LNCAP (cell line): ENCODE results near the gene AFF4.

Source experiments
- TF ChIP-seq, protein P1 (sequence below): fragments of 450-650 bp; IDR thresholded peaks from 2 replicates; pipeline ENCODE4 v1.5.1; 2017; ENCODE audit warnings: mild to moderate bottlenecking

The AFF4 gene, protein sequence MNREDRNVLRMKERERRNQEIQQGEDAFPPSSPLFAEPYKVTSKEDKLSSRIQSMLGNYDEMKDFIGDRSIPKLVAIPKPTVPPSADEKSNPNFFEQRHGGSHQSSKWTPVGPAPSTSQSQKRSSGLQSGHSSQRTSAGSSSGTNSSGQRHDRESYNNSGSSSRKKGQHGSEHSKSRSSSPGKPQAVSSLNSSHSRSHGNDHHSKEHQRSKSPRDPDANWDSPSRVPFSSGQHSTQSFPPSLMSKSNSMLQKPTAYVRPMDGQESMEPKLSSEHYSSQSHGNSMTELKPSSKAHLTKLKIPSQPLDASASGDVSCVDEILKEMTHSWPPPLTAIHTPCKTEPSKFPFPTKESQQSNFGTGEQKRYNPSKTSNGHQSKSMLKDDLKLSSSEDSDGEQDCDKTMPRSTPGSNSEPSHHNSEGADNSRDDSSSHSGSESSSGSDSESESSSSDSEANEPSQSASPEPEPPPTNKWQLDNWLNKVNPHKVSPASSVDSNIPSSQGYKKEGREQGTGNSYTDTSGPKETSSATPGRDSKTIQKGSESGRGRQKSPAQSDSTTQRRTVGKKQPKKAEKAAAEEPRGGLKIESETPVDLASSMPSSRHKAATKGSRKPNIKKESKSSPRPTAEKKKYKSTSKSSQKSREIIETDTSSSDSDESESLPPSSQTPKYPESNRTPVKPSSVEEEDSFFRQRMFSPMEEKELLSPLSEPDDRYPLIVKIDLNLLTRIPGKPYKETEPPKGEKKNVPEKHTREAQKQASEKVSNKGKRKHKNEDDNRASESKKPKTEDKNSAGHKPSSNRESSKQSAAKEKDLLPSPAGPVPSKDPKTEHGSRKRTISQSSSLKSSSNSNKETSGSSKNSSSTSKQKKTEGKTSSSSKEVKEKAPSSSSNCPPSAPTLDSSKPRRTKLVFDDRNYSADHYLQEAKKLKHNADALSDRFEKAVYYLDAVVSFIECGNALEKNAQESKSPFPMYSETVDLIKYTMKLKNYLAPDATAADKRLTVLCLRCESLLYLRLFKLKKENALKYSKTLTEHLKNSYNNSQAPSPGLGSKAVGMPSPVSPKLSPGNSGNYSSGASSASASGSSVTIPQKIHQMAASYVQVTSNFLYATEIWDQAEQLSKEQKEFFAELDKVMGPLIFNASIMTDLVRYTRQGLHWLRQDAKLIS

DNA sequence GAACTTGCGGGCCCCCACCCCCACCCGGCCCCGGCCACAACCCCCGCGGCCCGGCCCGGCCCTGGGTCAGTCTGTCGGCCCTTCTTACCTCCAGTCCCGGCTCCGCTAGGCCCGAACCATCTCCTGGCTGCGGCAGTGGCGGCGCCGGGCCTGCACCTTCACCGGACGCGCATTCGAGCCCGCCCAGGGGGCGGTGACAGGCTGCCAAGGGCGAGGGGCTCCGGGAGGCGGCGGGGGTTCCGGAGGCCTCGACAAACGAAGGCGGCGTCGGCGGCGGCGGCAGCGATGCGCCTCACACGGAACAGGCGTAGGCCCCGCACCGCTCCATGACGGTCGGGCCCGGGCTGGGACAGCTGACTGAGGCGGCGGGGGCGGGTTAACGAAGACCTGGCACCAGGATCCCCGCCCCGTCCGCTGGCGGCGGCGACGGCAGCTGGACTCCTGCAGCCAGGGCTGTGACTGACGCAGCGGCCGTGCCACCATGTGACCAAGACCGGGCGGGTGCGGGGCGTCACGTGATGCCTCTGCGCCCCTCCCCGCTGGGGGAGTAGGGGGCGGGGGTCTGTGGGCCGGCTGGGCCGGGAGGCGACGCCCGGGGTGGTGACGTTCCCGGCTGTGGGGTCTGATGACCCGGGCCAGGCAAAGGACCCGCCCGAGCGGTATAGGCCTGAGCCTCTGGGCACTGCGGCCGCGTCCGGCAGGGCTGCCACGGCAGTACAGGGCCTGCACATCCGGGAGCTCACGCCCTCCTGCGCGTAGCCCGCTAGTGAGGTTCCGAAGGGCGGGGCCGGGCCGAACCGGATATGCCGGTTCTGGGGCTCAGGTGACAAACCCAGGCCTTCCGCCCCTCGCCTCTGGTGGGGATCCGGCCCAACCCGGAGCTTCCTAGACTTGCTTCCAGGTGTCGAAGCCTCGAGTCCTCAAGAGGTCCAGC, at the start of gene AFF4:
Gene AFF4, minus strand, starts transcription at position 464 of the 934 bp plus-strand sequence. CDS start 26,445 bp downstream, outside the sequence.
- TF ChIP-seq, protein P1, sequence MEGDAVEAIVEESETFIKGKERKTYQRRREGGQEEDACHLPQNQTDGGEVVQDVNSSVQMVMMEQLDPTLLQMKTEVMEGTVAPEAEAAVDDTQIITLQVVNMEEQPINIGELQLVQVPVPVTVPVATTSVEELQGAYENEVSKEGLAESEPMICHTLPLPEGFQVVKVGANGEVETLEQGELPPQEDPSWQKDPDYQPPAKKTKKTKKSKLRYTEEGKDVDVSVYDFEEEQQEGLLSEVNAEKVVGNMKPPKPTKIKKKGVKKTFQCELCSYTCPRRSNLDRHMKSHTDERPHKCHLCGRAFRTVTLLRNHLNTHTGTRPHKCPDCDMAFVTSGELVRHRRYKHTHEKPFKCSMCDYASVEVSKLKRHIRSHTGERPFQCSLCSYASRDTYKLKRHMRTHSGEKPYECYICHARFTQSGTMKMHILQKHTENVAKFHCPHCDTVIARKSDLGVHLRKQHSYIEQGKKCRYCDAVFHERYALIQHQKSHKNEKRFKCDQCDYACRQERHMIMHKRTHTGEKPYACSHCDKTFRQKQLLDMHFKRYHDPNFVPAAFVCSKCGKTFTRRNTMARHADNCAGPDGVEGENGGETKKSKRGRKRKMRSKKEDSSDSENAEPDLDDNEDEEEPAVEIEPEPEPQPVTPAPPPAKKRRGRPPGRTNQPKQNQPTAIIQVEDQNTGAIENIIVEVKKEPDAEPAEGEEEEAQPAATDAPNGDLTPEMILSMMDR, result no peak

DNA sequence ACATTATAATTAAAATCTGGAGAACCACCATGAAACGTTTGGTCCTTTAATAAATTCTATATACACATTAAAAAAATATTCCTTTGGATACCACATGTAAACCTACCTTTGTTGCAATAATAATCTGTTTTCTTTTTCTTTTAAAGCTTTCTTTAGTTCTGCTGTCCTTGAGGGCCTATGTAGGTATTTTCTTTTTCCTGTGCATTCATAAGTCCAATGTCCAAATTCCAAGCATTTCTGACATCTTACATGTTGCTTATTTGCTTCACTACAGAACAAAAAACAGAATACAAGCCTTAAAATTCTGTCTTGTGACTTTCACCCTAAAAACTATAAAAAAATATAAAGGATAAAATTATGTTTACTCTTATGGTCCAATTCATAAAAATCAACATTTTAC, 43.2 kb upstream of the AFF4 start:
- TF ChIP-seq, protein P1, result no peak

DNA sequence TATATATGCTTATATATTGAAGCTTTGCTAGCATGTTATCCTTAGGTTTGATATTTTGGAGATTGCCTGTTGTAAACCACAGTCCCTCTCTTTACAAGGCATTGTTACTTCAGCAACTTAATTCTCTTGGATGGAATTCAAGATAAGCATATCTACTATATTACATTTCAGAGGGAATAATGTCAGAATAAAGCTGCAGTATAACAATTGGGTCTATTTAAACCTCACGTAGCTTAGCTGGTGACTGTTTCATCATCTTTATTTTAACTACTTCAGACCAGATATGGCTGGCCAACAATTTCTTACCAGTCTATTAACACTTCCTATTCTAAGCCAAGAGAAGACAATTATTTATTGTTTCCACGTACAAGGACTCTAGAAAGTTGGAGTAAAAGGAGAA, 35.8 kb upstream of the AFF4 start:
- TF ChIP-seq, protein P1, result no peak

DNA sequence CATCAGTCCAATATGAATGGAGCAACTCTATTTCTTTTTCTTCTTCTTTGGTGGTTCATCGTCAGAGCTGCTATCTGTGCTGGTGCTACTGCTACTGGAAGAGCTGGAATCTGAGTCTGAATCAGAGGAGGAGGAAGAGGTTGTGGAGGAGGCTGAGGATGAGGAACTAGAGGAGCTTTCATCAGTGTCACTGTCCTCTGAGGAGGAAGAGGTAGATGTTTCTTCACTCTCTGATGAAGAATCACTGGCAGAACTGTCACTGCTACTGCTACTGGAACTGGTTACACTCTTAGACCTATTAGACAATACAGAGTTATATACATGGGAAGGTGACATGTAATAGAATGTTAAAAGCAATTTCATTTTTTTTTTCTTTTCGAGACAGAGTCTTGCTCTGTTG, 35.1 kb upstream of the AFF4 start:
- TF ChIP-seq, protein P1, result no peak

DNA sequence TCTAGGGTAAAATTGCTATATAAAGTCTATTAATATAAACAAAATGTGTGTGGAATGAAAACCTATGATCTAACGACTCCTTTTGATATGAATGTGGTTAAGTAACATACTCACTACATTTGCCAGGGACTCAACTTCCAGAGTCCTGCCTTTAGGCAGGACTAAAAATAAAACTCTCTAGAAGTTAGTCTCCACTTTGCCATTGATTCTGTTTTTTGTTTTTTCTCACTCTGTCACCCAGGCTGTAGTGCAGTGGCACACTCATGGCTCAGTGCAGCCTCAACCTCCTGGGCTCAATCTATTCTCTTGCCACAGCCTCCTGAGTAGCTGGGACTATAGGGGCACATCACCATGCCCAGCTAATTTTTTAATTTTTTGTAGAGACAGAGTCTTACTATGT, 32.9 kb upstream of the AFF4 start:
- TF ChIP-seq, protein P1, result no peak

DNA sequence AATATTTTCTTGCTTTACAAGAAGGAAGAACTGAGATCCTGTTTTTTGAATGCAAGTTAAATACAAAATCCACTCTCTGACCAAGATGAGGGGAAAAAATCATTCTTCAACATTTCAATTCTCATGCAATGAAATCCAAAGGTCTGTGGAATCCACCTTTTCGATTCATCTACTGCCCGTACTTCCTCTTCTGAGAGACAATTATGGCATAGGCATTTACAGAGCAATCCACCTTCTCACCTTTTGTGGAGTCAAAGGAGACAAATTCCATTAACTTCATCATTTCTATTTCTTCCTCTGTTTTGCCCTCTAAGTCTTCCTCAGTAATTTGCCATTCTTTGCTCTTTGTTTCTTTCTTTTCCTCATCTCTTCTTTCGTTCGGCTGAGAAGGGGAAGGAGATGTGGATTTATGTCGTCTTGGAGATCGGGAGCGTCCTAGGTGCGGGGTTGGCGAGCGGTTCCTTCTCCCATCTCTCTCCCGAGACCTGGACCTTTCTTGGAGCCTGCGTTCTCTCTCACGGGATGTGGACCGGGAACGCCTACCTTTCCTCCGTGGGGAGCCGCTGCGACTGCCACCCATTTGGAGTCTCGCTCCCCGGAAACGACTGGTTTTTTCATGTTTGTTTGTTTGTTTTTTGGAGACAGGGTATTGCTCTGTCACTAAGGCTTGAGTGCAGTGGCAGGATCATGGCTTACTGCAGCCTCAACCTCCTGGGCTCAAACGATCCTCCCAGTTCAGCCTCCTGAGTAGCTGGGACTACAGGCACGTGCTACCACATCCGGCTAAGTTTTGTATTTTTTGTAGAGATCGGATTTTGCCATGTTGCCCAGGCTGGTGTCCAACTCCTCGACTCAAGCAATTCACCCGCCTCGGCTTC, 24.3 kb upstream of the AFF4 start:
- TF ChIP-seq, protein P1, result no peak
